Activated naive CD8-positive, alpha-beta T cell treated with anti-CD3 and anti-CD28 coated beads, Interleukin-2, amount 50 U/mL, for 16 hours (primary cell): ENCODE measurements around the gene ZNF354C.

Experiments
- DNase-seq: peaks from one replicate; pipeline ENCODE4 v3.0.0-alpha.2; 2020; ENCODE audit warnings: low read depth, low spot score

ZNF354C gene

DNA sequence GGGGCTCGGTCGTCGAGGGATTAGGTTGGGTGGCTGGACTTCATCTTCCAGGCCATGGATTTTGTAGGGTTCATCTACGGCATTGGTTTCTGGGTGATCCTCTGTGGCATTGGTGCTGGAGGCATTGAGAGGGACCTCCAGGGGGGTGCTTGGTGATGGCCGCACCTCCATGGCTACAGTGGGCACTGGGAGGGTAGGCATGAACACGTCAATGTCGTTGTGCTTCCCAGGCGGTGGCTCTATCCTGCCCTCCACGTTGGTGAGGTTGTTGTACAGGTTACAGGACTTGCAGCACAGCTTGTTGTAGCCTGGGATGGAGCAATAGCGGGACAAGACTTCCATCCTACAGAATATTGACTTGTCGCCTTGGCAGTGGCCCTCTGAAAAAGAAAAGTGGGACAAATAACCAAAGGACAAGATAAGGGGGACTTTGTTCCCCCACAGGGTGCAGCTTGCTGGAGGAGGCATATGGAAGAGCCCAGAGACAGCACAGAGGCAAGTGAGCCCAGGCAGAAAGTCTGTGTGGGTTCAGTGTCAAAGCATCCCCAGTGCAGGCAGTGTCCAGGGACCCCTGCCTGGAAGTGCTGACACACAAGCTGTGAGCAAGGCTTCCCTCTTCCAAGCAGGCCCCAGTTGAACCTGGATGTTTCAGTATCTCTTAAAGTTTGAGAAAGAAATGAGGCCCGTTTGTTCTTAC lies 53.9 kb downstream of the ZNF354C start:
- DNase-seq: no peak

DNA sequence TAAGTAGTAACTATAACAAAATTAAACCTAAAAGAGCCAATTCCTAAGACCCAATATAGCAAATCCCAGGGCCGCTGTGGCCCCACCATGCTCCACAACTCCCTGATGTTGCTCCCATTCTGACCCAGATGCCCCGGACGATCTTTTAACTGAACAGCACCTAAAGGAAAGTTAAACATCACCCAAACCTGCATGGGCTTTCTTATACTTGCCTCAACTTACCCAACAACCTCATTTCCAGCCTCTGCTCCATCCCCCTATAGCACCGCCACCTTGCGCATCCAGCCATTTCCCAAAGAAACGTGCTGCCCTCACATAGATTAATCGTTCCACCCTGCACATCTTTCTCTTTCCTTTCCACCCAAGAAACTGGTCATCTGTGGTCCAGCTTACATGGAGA lies 54.6 kb downstream of the ZNF354C start:
- DNase-seq: no peak

DNA sequence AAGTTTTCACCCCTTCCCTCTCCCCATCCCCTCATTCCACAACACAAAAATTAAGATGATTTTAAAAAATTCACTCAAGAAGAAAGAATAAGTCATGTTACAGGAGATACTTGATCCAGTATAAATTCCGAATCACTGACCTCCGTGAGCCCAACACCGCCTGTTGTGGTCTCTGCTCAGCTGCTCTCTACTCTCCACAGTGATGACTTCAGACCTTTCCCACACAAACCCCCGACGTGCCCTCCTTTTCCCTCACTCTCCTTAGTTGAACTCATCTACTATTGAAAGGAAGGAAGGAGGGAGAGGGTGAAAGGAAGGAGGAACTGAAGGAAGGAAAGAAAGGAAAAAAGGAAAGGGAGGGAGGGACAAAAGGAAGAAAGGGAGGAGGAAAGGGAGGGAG lies 55.1 kb downstream of the ZNF354C start:
- DNase-seq: no peak

DNA sequence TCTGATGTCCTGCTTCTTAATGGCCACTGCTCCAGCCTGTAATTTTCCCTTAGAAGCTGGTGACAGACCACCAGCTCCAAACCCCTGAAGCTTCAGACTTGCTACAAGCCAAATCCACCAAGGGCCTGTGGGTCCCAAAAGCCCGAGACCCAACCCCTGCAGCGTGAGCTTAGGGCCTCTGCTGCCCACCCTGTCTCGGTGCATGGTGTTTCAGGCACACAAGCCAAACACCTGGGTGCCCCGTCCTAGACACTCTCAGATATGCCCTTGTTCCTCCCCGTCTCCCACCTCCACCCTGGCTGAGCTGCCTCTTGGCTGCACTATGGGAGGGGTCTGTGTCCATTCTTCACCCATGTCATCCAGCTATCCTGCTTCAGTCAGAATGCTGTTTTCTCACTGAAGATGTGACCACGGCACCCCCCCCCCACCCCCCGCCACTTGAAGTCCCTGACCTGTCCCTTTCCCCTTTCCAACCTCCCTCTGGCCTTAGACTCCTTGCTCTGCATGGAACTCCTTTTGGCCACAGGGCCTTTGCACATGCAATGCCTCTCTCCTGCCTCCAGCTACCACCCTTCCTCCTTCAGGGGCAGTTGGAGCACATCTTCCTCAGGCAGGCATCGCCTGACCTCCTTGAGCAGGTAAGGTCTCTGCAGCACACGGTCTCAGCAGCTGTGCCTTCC lies 55.8 kb downstream of the ZNF354C start:
- no peak for DNase-seq

DNA sequence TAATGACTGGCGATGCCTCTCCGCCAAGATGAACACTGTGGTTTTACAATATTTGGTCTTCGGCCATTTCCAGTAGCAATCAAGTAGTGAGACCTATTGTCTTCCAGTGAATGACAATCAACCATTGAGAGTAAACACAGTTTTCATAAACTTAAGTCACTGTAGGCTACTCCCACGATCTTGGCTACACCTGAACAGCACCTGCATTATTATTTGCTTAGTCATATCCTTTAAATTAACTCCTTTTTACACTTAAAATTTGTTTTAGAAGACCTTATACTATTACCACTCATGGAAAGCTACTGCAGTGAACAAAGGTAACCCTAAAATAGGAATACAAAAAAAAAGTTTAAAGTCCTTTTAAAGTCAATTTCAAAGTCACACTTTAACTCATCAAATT lies 58.2 kb downstream of the ZNF354C start:
- DNase-seq: no peak

DNA sequence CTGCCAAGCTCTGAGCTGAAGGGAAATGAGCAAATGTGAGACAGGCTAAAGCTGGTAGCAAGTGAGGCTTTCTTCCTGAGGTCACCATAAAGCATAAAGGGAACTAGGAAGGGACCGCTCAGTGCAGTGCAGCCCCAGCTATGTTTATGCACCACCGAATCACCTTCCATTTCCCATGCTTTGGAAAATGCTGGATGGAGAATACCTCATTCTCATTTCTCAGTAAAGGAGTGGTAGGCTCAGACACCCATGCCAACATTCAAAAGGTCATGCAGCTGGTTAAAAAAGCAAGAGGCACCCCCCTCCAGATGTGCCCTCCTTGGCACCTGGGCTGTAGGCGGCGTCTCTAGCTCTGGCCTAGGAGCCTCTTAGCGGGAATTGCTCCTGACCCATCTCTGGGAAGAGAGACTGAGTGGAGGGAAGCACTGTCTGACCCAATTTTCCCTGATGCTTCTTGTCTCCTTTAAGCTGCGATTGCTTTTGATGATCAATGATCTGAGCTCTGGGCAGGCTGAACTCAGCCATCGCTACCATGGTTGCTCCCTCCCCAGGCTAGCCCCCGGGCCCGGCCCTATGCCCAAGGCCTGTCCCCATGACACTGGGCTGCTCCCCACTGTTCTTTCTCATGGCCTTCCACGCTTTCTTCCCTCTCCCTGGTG lies 58.7 kb downstream of the ZNF354C start:
- no peak for DNase-seq

DNA sequence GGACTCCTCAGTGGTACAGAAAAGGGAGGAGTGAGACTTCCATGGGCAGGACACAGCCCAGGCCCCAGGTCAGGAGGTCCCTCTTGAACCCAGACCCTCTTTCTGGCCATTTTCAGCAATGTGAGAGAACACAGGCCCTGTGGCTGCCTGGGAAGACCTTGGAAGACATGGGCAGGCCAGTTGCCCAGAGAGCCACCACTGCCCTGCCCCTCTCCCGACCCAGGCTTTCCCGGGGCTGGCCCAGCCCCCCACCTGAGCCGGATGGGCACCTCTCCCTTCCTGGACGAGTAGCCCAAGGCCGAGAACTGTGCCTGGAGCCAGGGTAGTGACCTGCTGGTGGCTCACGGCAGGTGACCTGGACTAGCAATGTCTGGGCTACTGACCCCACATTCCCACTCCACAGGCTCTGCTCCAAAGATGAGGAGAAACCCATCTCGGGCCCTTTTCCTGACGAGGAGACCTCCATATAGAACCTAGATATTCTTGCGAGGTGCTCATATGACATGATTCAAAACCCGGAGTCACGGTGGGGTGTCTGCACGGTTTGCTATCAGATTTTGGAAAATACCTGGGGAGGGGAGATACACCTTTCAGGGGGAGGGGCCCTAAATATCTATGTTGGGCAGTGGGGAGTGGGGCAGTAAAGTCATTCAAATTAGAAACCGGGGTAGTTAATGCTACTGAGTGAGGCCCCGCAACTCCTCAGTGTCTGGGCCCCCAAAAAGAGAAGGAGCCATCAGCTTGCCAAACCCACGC lies 59.4 kb downstream of the ZNF354C start:
- DNase-seq: no peak

DNA sequence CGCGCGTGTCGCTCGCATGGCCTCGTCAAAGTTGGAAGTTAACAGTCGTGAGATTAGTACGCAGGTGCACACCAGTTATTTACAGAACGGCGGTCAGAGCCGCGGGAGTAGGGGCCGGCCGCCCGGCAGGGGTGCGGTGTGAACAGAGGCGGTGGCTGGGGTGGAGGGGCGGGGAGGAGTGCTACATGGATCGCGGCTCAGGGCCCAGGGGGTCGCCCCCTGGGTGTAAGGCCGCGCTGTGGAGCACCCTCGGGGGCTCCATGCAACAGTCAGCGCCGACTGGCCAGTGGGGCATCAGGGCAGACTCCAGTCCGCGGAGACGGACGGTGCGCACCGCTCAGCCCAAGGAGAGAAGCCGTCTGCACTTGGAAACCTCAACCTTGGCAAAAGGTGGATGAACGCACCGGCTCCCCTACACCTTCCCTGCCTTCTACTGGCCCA lies 60.3 kb downstream of the ZNF354C start:
- DNase-seq: no peak

DNA sequence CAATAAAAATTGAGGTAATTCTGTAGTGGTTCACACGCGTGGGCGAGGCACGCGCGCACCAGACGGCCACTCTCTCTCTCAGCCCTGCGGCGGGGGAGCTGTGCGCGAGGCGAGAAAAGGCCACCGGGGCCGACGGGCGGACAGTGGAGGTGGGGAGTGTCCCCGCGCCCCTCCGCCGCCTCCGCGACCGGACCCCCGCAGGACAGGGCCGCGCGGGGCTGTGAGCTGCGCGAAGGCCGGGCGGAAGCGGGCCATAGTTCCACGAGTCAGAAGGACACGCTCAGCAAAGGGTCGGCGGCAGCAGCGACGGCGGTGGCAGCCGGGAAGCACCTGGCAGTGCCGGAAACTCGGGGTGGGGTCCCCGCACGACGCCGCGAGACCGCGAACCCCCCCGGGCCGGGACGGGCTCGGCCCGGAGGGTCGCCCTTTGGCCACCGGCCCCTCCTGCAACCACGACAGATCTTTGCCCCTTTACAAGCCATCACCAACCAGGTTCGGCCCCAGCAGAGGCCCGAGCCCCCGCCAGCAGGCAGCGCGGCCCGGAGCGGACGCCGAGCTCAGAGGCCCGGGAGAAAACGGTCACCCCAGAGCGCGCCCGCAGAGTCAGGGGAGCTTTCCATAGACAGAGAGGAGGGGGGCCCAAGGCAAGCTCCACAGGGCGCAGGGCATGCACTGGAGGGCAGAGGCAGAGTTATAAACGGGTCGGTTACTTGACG lies 60.9 kb downstream of the ZNF354C start:
- DNase-seq: no peak

DNA sequence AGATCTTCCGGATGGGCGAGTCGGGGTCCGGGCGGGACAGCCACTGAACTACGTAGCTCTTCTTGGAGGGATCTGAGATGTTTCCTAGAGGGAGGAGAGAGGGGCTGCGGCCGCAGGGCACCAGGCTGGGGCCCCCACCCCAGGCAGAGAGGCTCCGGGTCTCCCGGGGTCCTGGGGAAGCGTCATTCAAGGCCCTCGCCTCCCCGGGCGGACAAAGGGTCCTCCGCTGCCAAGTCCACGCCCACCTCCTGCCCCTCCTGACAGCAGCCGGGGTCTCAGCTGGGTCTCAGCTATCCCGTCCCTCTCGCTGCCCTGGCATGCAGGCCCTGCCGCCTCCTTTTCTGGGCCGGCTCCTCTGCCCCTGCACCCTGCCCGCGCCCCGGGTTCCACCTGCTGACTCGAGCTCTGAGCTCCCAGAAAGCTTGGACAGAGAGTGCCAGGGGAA lies 61.5 kb downstream of the ZNF354C start:
- no peak for DNase-seq

DNA sequence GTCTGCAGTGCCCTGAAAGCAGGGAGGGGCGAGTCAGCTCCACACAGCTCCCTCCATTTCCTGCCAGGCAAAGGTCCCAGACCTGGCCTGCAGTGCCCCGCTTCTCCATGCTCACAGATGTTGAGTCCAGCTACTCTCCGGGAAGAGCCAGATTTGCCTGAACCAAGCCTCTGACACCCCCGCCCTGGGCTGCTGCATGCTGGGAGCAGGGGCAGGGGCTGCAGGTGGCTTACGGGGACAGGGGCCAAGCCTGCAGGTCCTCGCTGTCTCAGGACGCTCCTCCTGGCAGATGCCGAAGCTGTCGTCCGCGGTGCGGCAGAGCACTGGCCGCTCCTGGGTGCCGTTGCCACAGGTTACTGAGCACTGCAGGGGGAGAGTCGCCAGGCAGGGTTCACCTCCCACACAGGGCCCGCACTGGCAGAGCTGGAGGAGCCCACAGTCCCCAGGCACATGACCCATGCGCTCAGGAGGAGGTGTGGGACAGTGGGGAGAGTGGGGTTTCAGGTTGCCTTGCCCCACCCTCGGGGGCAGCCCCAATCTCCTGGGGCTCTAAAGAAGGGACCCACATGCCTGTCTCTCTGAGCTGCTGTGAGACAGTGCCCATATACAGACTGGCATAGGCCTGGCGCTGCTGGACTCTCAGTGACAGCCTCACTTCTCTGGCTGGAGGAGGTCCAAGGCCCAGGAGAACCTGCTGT lies 62.4 kb downstream of the ZNF354C start:
- DNase-seq: no peak

DNA sequence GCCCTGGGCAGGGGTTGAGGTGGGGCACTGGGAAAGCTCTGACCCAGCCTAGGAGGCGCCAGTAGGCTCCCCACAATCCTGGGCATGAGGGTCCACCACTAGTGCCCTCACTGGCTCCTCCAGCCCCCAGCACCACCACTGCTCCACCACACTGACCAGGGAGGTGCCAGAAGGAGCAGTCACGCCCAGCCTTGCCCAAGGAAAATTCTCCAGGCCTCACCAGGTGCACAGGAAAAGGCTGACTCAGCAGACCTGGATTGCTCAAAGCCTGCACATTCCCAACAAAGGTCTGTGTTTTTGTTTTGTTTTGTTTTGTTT lies 62.9 kb downstream of the ZNF354C start:
- DNase-seq: no peak

DNA sequence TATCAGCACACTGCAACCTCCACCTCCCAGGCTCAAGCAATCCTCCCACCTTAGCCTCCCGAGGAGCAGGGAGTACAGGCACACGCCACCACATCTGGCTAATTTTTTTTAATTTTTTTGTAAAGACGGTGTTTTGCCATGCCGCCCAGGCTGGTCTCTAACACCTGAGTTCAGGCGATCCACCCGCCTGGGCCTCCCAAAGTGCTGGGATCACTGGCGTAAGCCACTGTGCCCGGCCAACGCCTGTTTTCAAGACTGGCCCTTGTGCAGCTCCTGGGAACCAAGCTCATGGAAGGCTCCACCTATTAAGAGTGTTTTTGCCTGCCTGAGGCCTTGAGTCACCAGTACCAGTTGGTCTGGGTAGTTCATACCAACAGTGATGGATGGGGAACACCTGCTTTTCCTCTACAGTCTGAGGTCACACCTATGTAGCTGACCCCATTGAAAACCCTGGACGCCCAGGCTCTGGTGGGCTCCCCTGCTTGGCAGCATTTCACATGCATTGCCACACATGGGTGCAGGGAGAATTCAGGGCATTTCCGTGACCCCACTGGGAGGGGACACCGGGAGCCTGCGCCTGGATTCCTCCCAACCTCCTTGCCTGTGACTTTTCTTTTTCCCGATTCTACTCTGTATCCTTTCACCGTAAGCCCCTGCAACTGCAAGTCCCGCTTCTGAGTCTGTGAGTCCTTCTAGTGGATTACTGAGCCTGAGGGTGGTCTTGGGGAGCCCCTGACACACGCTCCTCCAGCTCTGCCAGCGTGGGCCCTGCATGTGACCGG lies 63.5 kb downstream of the ZNF354C start:
- DNase-seq: no peak

DNA sequence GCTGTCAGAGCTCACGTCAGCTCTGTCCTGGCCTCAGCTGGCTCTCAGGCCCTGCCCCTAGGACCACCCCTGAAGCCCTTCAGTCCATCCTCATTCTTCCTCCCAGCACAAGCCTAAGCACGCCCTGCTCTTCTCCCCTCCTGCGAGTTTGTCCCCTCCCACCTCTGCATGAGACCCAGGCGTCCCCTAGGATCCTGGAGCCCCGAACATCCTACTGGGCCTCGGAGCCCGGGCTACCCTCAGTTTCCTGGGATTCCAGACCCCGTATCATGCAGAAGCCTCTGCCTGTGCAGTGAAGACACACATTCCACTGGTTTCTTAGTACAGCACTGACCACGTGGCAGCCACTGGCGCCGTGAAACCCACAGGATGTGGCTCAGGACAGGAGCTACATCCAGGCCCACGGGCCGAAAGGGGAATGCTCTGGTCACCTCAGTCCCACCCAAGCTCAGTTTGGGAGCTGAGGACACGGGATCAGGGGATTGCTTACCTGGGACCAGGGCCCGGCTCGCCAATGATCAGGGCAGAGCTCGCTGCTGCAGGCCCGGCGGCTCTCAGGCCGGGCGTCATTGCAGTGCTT lies 64.2 kb downstream of the ZNF354C start:
- no peak for DNase-seq

DNA sequence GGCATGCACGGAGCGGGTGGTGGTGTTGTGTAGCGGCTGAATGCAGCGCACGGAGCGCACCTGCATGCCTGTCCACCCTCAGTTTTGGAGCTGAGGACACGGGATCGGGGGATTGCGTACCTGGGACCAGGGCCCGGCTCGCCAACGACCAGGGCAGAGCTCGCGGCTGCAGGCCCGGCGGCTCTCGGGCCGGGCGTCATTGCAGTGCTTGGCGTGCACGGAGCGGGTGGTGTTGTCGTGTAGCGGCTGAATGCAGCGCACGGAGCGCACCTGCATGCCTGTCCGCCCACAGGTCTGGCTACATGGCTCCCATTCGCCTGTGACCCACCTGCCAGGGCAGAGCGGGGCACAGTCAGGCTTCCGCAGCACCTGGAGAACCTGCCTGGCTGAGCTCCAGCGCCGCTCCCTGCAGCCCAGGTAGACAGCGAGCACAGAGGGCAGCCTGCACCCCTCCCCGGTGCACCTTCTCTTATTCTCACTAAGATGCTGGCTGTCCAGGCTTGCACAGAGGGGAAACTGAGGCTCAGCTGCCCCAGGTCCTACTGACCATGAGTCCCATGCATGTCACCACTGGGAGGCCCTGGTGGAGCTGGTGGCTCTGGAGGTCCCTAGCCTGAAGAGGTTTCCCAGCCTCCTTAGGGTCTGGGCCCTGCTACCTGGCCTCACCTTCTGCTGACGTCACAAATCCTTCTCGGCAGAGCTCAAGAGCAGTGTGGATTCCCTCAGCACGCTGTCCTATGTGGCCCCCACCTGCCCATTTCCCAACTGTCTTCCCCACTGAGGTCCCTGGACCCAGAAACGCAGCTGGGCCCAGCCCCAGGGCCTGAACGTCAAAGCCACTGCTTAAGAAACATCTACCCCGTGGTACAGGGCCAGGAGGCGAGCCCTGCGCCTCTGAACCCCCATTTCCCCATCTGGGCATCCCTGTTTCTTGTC lies 64.9 kb downstream of the ZNF354C start:
- no peak for DNase-seq

DNA sequence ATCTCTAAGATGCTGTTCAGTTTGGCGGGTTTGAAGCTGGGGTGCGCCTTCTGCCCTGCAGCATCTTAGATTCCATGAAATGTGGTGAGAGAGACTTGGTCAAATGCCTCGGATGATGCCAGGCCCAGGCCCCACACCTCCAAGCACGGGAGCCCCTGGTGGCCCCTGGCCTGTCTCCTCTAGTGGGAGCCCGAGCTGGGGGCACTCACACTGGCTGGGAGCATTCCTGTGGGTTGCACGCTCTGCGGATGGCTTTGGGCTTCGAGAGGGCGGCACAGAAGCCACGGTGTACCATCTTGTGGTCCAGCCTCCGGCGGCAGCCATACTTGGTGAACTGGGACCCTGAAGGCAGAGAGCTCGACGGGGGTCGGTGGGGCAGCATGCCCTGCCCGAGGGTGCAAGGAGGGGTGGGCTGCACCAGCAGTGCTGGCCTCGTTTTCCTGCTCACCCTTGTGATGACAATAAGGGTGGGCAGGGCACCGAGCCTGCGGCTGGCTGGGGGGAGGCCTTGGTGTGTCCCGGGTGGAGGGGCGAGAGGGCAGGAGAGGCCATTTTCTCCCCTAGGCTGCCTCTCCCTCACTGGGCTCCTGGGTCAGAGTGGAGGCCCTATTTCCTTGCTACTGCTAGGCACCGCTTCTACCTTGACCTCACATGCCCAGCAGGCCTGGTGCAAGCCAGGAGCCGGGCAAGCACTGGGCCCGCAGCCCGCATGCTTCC lies 65.8 kb downstream of the ZNF354C start:
- DNase-seq: no peak

DNA sequence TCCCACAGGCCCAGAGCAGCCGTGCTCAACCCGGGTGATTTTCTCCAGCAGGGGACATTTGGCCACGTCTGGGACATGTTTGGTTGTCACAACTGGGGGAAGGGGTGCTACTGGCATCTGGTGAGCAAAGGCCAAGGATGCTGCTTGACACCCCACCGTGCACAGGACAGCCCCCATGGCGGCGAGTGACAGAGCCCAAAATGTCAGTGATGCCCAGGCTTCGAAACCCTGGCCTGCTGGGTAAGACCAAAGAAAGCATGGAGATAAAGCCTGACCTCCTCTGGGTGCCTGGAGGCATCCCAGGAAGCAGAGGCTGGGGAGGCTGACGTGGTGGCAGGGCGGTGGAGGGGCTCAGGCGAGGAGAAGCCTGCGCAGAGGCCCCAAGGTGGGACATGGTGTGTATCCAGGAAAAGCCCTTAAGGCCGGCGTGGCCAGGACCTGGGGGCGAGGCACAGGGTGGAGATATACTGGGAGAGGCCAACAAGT lies 66.4 kb downstream of the ZNF354C start:
- DNase-seq: no peak
